ENCODE results near the gene IKZF2.

DNA sequence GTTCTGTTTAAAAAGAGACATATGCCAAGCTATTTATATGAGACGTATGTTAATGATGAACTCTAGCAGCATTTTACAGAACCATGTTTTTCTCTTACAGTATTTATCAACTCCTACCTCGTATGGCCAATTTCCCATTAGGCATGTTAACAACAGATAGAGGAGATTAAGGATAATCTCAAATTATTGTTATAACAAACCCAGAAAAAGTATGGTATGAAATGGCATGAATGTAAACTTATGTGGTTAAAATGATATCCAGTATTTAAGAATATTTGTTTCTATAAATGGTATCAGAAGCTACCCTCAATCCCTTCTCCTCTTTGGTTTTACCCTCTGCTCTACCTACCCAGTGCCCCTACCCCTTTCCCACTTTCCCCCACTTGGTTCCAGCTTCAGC is 132.0 kb downstream of the IKZF2 start:
- no peak for TF ChIP-seq POLR2A (IDR thresholded peaks at IDR 0.05; ENCODE audit: low read length)
- TF ChIP-seq GATA1 (IDR thresholded peaks at IDR 0.05; ENCODE audit: low read depth, low read length): no peak

Measured in erythroblast (primary cell).